Thoracic aorta (tissue), 2 donors: Measurements from ENCODE around the gene OXNAD1. TPM values are rescaled to one million over a fixed set of nuclear protein-coding genes. Genes with fewer than 3 reads are reported as not detected.
"Not testable (repeated sequence)": the region's sequence is repeated elsewhere in the genome, so short reads cannot be mapped to it uniquely, and the experiment has no call there.

Experiments used
- ATAC-seq: fragments of 150-250 bp; one replicate; pipeline ENCODE4 v1.8.0; 2017; ENCODE audit warnings: low read depth; ENCODE audit not compliant: insufficient number of reproducible peaks, low FRiP score
- DNase-seq: peaks from one replicate; pipeline ENCODE4 v3.0.0-alpha.2; 2020; ENCODE audit warnings: low spot score
- H3K27ac ChIP-seq, 2 donors: fragments of 200-600 bp; sonication (generic); 1 replicate in 1 of 2; 2 replicates in 1 of 2; pipeline ENCODE4 v1.5.1; 2016; ENCODE audit warnings: mild to moderate bottlenecking in 2 of 2, moderate library complexity in 2 of 2
- H3K27me3 ChIP-seq: fragments of 200-600 bp; sonication (generic); replicated peaks from 2 replicates; pipeline ENCODE4 v1.6.0; 2016; ENCODE audit warnings: mild to moderate bottlenecking; ENCODE audit not compliant: insufficient read depth
- H3K36me3 ChIP-seq: fragments of 200-600 bp; sonication (generic); one replicate; pipeline ENCODE4 v1.5.1; 2016
- H3K4me1 ChIP-seq, 2 donors: fragments of 200-600 bp; sonication (generic); 1 replicate in 1 of 2; 2 replicates in 1 of 2; pipeline versions ENCODE4 v1.5.1 to v1.6.0; 2016; ENCODE audit warnings: low read depth in 2 of 2, mild to moderate bottlenecking in 1 of 2; ENCODE audit not compliant: control insufficient read depth in 1 of 2
- H3K4me3 ChIP-seq: fragments of 200-600 bp; sonication (generic); 2 replicates; pipeline ENCODE4 v1.5.1; 2016; ENCODE audit warnings: mild to moderate bottlenecking
- H3K9me3 ChIP-seq: fragments of 200-600 bp; sonication (generic); 2 replicates; pipeline ENCODE4 v1.5.1; 2016
- CTCF ChIP-seq: fragments of 200-600 bp; sonication (generic); IDR thresholded peaks from one replicate; pipeline ENCODE4 v1.5.1; 2019; ENCODE audit warnings: antibody characterized with exemption
- total RNA-seq, 2 donors: library from RNA; depleted of rRNA; stranded (reverse); fragments of >200 nt; gene quantifications; one replicate each; pipeline versions ENCODE4 v1.1.0 to v1.2.3, GENCODE V29; 2016

Gene OXNAD1
- total RNA-seq, 2 donors from 2014 or later = 6.8 to 7.9 TPM

GRCh38 chr3:16307832-16308531, 43.0 kb downstream of the OXNAD1 start:
- Histone ChIP-seq H3K4me1 (peaks cover 0 to 9% of the 10 kb centered on the region in 2 donors), H3K9me3 (no peaks in the 10 kb centered on the region), H3K27me3 (no peaks in the 10 kb centered on the region), H3K27ac (no peak overlapping the region), H3K36me3 (no peaks in the 10 kb centered on the region), H3K4me3 (no peak overlapping the region)
- DNase-seq = no peak
- no peak for TF ChIP-seq CTCF
- no peak for ATAC-seq

- no peak overlapping the region for H3K4me3 ChIP-seq
- no peaks in the 10 kb centered on the region for H3K36me3 ChIP-seq
- H3K27me3 ChIP-seq = no peaks in the 10 kb centered on the region
- ATAC-seq = no peak
- no peak overlapping the region for H3K27ac ChIP-seq
- no peak for DNase-seq
- no peaks in the 10 kb centered on the region for H3K9me3 ChIP-seq
- H3K4me1 ChIP-seq = peaks cover 0 to 9% of the 10 kb centered on the region in 2 donors
- TF ChIP-seq CTCF = no peak
Measured at GRCh38 chr3:16308727-16309126, 43.7 kb downstream of the OXNAD1 start.

GRCh38 chr3:16309558-16309957, 44.5 kb downstream of the OXNAD1 start:
- ATAC-seq (no peak), DNase-seq (no peak)
- H3K27me3 ChIP-seq = no peaks in the 10 kb centered on the region
- no peak overlapping the region for H3K4me3 ChIP-seq
- H3K4me1 ChIP-seq = peaks cover 0 to 9% of the 10 kb centered on the region in 2 donors
- H3K27ac ChIP-seq = no peak overlapping the region
- H3K9me3 ChIP-seq = no peaks in the 10 kb centered on the region
- TF ChIP-seq CTCF = no peak
- no peaks in the 10 kb centered on the region for H3K36me3 ChIP-seq

- H3K9me3 ChIP-seq, ATAC-seq, DNase-seq, H3K36me3 ChIP-seq, H3K27ac ChIP-seq, H3K4me1 ChIP-seq, H3K4me3 ChIP-seq, H3K27me3 ChIP-seq: not testable (repeated sequence)
Measured at GRCh38 chr3:16310486-16310885, 45.5 kb downstream of the OXNAD1 start.

- Histone ChIP-seq H3K36me3 (peaks cover 8% of the 10 kb centered on the region), H3K9me3 (no peaks in the 10 kb centered on the region), H3K4me1 (peaks cover 0 to 9% of the 10 kb centered on the region in 2 donors), H3K4me3 (no peak overlapping the region), H3K27me3 (no peaks in the 10 kb centered on the region), H3K27ac (no peak overlapping the region)
- TF ChIP-seq CTCF = no peak
- ATAC-seq = no peak
- DNase-seq = no peak
Measured at GRCh38 chr3:16311960-16312451, 47.0 kb downstream of the OXNAD1 start.
